Measurements from ENCODE around the gene B4GALT5. TPM values are rescaled to one million over a fixed set of nuclear protein-coding genes. Genes with fewer than 3 reads are reported as not detected.

The B4GALT5 gene
- total RNA-seq, 1 experiment from 2014 or later, result 63.1 TPM

DNA sequence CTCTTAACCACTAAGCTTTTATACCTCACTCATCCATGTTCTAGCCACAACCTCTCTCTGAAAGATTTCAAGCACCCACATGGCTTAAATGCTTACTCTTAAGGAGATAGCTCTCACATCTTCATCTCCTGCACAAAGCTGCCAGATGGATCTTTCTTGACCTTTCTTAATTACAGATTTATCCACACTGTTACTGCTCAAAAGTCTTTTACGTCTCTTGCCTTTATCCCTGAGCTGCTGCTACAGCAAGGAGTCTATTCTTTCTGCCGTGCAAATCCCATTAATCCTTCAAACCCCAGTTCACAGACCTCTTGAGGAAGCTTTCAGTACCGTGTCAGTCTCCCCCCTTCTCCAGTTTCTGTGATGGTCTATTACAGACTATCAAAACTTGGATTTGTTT is 54.6 kb downstream of the B4GALT5 start:
- Histone ChIP-seq H3K79me2 (ENCODE audit: low read depth) (peaks cover 97% of the 10 kb centered on the region), H2AFZ (no peak overlapping the region), H3K36me3 (ENCODE audit: low read depth) (peaks cover 65% of the 10 kb centered on the region), H3K9me3 (ENCODE audit: insufficient read depth, low read depth) (no peaks in the 10 kb centered on the region), H3K4me2 (no peak overlapping the region), H3K4me1 (replicated peaks; ENCODE audit: insufficient read depth) (peaks cover 32% of the 10 kb centered on the region), H3F3A (ENCODE audit: insufficient read depth, low read depth) (peaks cover 61% of the 10 kb centered on the region), H4K20me1 (ENCODE audit: insufficient read depth) (peaks cover 73% of the 10 kb centered on the region), H3K27me3 (ENCODE audit: insufficient read depth, low read depth) (no peaks in the 10 kb centered on the region), H3K27ac (peak overlapping the region; percentile 39), H3K9me2 (ENCODE audit: insufficient read depth) (no peaks in the 10 kb centered on the region), H3K4me3 (no peak overlapping the region)
- no TSS peak for BruUV-seq (replicated peaks)
- POLR2A ChIA-PET (ENCODE audit: unreplicated experiment), result no interaction called here
- intact Hi-C loops (cut with micrococcal nuclease; ENCODE audit: unreplicated experiment), result no loop called here
- CTCF ChIA-PET, result no interaction called here
- TF ChIP-seq, protein P1, sequence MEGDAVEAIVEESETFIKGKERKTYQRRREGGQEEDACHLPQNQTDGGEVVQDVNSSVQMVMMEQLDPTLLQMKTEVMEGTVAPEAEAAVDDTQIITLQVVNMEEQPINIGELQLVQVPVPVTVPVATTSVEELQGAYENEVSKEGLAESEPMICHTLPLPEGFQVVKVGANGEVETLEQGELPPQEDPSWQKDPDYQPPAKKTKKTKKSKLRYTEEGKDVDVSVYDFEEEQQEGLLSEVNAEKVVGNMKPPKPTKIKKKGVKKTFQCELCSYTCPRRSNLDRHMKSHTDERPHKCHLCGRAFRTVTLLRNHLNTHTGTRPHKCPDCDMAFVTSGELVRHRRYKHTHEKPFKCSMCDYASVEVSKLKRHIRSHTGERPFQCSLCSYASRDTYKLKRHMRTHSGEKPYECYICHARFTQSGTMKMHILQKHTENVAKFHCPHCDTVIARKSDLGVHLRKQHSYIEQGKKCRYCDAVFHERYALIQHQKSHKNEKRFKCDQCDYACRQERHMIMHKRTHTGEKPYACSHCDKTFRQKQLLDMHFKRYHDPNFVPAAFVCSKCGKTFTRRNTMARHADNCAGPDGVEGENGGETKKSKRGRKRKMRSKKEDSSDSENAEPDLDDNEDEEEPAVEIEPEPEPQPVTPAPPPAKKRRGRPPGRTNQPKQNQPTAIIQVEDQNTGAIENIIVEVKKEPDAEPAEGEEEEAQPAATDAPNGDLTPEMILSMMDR (conservative IDR thresholded peaks at IDR 0.05), result no peak
- TF ChIP-seq EZH2 (IDR thresholded peaks at IDR 0.05; ENCODE audit: low read depth), result no peak
- no peak for DNase-seq

DNA sequence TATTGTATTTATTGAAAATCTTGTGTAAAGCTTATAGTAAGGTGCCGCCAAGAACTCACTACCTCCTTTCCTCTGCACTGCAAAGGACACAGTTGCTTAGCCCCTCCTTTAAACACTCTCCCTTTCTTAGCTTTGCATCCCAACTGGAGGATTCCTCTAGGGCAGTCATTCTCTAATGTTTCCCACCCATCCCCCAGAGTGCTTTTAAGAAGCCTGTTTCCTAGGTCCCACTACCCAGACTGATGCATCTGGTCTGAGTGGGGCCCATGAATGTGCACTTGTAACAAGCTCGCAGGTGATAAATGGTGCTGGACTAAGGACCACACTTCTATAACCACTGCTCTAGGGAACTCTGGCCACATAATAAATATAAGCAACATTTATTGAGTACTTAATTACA is 55.2 kb downstream of the B4GALT5 start:
- TF ChIP-seq EZH2 (IDR thresholded peaks at IDR 0.05; ENCODE audit: low read depth), result no peak
- H3K79me2 ChIP-seq (ENCODE audit: low read depth), result peaks cover 98% of the 10 kb centered on the region
- intact Hi-C loops (cut with micrococcal nuclease; ENCODE audit: unreplicated experiment), result no loop called here
- no peak for DNase-seq
- H2AFZ ChIP-seq, result no peak overlapping the region
- no TSS peak for BruUV-seq (replicated peaks)
- no peaks in the 10 kb centered on the region for H3K9me2 ChIP-seq (ENCODE audit: insufficient read depth)
- H4K20me1 ChIP-seq (ENCODE audit: insufficient read depth), result peaks cover 69% of the 10 kb centered on the region
- H3K27me3 ChIP-seq (ENCODE audit: insufficient read depth, low read depth), result no peaks in the 10 kb centered on the region
- H3K4me3 ChIP-seq, result no peak overlapping the region
- no peaks in the 10 kb centered on the region for H3K9me3 ChIP-seq (ENCODE audit: insufficient read depth, low read depth)
- peaks cover 70% of the 10 kb centered on the region for H3K36me3 ChIP-seq (ENCODE audit: low read depth)
- peak overlapping the region; percentile 39 for H3K27ac ChIP-seq
- peaks cover 66% of the 10 kb centered on the region for H3F3A ChIP-seq (ENCODE audit: insufficient read depth, low read depth)
- ChIA-PET POLR2A (ENCODE audit: unreplicated experiment) (interaction anchor here (0.7 kb wide), 1 partner anchor 89 kb away, joined by 4 read pairs; no protein-coding TSS in a partner anchor), CTCF (no interaction called here)
- no peak overlapping the region for H3K4me2 ChIP-seq
- peaks cover 29% of the 10 kb centered on the region for H3K4me1 ChIP-seq (replicated peaks; ENCODE audit: insufficient read depth)

DNA sequence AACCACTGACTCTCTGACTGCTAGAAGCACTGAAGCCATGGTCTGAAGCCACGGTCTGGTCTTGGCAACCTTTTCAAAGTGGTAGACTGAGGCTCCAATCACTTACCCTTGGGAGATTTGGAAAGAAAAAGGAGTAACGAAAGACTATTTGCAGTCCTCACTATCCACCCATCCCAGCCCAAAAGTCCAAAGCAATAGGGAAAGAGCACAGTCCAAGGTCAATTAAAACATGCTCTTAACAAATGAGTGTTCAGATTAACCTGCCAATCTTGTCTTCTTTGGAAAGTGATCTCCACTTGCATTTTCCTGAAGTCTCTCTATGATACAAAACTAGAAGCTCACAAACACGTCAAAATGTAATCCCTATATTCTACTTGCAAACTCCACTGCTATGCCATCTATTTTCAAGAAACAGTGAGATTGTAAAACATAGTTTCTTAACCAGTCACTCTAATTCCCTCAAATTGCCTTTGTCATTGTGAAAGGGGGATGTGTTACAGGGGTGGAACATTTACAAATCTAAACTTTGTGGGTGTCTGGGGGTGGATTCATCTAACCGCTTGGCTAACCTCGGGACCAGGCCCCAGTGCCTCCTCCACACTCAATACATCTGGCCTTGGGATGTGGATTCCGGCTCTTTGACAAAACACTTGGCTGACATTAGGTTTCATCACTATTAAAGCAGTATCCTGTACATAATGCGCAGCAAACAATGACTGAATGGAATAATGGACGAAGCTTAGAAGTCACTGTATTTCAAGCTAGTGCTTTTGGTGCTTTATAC is 56.4 kb downstream of the B4GALT5 start:
- Histone ChIP-seq H3K4me3 (no peak overlapping the region), H3F3A (ENCODE audit: insufficient read depth, low read depth) (peaks cover 76% of the 10 kb centered on the region), H3K4me2 (no peak overlapping the region), H2AFZ (no peak overlapping the region), H3K27ac (peak overlapping the region; percentile 39), H3K36me3 (ENCODE audit: low read depth) (peaks cover 75% of the 10 kb centered on the region), H3K4me1 (replicated peaks; ENCODE audit: insufficient read depth) (peaks cover 17% of the 10 kb centered on the region), H3K9me3 (ENCODE audit: insufficient read depth, low read depth) (no peaks in the 10 kb centered on the region), H3K27me3 (ENCODE audit: insufficient read depth, low read depth) (no peaks in the 10 kb centered on the region), H3K79me2 (ENCODE audit: low read depth) (peaks cover 98% of the 10 kb centered on the region), H4K20me1 (ENCODE audit: insufficient read depth) (peaks cover 67% of the 10 kb centered on the region), H3K9me2 (ENCODE audit: insufficient read depth) (no peaks in the 10 kb centered on the region)
- POLR2A ChIA-PET (ENCODE audit: unreplicated experiment), result interaction anchor here (0.6 to 0.9 kb wide), 2 partner anchors 12 to 13 kb away, joined by 8 to 11 read pairs; no protein-coding TSS in a partner anchor
- no TSS peak for BruUV-seq (replicated peaks)
- TF ChIP-seq, protein P1 (conservative IDR thresholded peaks at IDR 0.05), result no peak
- TF ChIP-seq EZH2 (IDR thresholded peaks at IDR 0.05; ENCODE audit: low read depth), result no peak
- no peak for DNase-seq
- CTCF ChIA-PET, result interaction anchor here (0.6 kb wide), 1 partner anchor 348 kb away, joined by 3 read pairs; no protein-coding TSS in a partner anchor
- intact Hi-C loops (cut with micrococcal nuclease; ENCODE audit: unreplicated experiment), result no loop called here

Data from PC-9 (cell line).